ENCODE results near the gene BTF3L4.
"Not testable (repeated sequence)": the region's sequence is repeated elsewhere in the genome, so short reads cannot be mapped to it uniquely, and the experiment has no call there.

Gene BTF3L4

DNA sequence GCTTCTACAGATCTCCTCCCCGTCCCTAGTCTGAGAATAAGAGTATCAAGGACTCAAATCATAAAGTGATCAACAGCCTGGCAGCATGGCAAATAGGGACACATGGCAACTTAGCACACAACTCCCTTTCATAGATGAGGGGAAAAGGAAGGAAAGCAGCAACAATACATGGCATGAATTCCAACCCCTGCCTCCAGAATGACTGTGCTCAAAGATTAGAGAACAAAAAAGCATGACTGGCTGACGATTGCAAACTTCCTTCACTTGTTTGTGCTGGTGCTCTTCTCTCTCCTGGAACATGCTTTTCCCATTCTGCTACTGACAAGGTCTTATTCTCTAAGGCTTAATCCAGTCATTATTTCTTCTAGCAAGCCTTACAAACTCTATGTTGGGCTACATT is 34.0 kb upstream of the BTF3L4 start:
- Histone ChIP-seq H3K27ac (ENCODE audit: low read depth, low read length) (no peak overlapping the region), H3K9ac (ENCODE audit: low read length) (no peak overlapping the region), H2AFZ (ENCODE audit: low read depth, low read length, severe bottlenecking) (no peak overlapping the region), H3K27me3 (ENCODE audit: low read length) (no peaks in the 10 kb centered on the region), H3K36me3 (ENCODE audit: low read length) (peaks cover 7% of the 10 kb centered on the region; the same call in 1 of the 2 replicates), H3F3A (ENCODE audit: insufficient read depth) (no peaks in the 10 kb centered on the region), H3K9me2 (replicated peaks; ENCODE audit: insufficient read depth, low read length) (no peaks in the 10 kb centered on the region), H3K4me3 (ENCODE audit: insufficient read depth, low read length, poor library complexity, severe bottlenecking) (no peak overlapping the region), H4K20me1 (ENCODE audit: low read depth, low read length) (no peaks in the 10 kb centered on the region), H3K4me2 (ENCODE audit: low read depth, low read length, poor library complexity, severe bottlenecking) (no peak overlapping the region), H3K9me3 (ENCODE audit: insufficient read depth, low read length) (no peaks in the 10 kb centered on the region), H3K79me2 (ENCODE audit: insufficient read depth, low read length) (no peaks in the 10 kb centered on the region)
- TF ChIP-seq EZH2phosphoT487 (conservative IDR thresholded peaks at IDR 0.05; ENCODE audit: low read length) = no peak
- TF ChIP-seq, protein P1, sequence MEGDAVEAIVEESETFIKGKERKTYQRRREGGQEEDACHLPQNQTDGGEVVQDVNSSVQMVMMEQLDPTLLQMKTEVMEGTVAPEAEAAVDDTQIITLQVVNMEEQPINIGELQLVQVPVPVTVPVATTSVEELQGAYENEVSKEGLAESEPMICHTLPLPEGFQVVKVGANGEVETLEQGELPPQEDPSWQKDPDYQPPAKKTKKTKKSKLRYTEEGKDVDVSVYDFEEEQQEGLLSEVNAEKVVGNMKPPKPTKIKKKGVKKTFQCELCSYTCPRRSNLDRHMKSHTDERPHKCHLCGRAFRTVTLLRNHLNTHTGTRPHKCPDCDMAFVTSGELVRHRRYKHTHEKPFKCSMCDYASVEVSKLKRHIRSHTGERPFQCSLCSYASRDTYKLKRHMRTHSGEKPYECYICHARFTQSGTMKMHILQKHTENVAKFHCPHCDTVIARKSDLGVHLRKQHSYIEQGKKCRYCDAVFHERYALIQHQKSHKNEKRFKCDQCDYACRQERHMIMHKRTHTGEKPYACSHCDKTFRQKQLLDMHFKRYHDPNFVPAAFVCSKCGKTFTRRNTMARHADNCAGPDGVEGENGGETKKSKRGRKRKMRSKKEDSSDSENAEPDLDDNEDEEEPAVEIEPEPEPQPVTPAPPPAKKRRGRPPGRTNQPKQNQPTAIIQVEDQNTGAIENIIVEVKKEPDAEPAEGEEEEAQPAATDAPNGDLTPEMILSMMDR (IDR thresholded peaks at IDR 0.05; ENCODE audit: insufficient read depth, low read length, poor library complexity, severe bottlenecking) = no peak

DNA sequence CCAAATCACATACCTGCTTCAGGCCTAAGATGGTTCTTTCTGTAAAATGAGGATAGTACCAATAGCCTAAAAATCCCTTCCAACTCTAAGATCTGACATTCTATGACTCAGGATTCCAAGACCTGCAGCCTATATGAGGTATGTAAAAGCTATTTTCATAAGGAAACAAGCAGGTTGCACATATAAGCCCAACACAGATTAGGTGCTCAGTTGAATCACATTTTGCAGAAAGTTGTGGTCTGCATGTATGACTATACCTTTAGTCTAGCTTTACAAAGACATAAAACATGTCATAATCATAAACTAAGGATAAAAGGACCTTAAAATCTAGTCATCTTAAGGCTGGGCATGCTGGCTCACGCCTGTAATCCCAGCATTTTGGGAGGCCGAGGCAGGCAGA is 29.8 kb upstream of the BTF3L4 start:
- H3K4me3 ChIP-seq (ENCODE audit: insufficient read depth, low read length, poor library complexity, severe bottlenecking) = no peak overlapping the region
- peaks cover 8% of the 10 kb centered on the region; the same call in 1 of the 2 replicates for H3K36me3 ChIP-seq (ENCODE audit: low read length)
- H4K20me1 ChIP-seq (ENCODE audit: low read depth, low read length) = peaks cover 6% of the 10 kb centered on the region; the same call in 1 of the 2 replicates
- H3K27ac ChIP-seq (ENCODE audit: low read depth, low read length) = no peak overlapping the region
- H3F3A ChIP-seq (ENCODE audit: insufficient read depth) = peaks cover 4% of the 10 kb centered on the region; the same call in 1 of the 2 replicates
- peaks cover 19% of the 10 kb centered on the region for H3K79me2 ChIP-seq (ENCODE audit: insufficient read depth, low read length)
- H3K9me2 ChIP-seq (replicated peaks; ENCODE audit: insufficient read depth, low read length) = no peaks in the 10 kb centered on the region
- no peaks in the 10 kb centered on the region for H3K9me3 ChIP-seq (ENCODE audit: insufficient read depth, low read length)
- no peaks in the 10 kb centered on the region for H3K27me3 ChIP-seq (ENCODE audit: low read length)
- H2AFZ ChIP-seq (ENCODE audit: low read depth, low read length, severe bottlenecking) = no peak overlapping the region
- no peak overlapping the region for H3K4me2 ChIP-seq (ENCODE audit: low read depth, low read length, poor library complexity, severe bottlenecking)
- H3K9ac ChIP-seq (ENCODE audit: low read length) = no peak overlapping the region
- TF ChIP-seq, protein P1 (IDR thresholded peaks at IDR 0.05; ENCODE audit: insufficient read depth, low read length, poor library complexity, severe bottlenecking) = no peak
- no peak for TF ChIP-seq EZH2phosphoT487 (conservative IDR thresholded peaks at IDR 0.05; ENCODE audit: low read length)

DNA sequence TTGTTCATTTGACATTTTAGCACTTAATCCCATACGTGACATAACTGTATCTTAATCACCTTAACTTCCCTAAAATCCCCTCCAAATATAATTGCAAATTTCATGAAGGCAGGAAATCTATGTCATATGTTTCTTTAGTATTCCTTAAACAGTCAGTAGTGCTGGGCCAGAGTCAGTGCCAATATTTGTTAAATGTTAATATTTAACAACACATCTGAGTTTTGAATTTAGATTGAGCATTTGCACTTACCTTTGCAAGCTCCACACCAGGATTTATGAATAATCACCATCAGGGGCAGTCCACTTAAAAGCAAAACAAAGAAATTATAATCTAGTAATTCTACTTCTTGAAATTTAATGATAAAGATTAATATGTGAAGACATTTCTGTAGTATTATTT is 27.8 kb upstream of the BTF3L4 start:
- peaks cover 40% of the 10 kb centered on the region for H3K79me2 ChIP-seq (ENCODE audit: insufficient read depth, low read length)
- no peaks in the 10 kb centered on the region for H3K9me2 ChIP-seq (replicated peaks; ENCODE audit: insufficient read depth, low read length)
- H3K9ac ChIP-seq (ENCODE audit: low read length) = no peak overlapping the region
- no peak overlapping the region for H2AFZ ChIP-seq (ENCODE audit: low read depth, low read length, severe bottlenecking)
- peaks cover 15% of the 10 kb centered on the region; the same call in 1 of the 2 replicates for H4K20me1 ChIP-seq (ENCODE audit: low read depth, low read length)
- TF ChIP-seq, protein P1 (IDR thresholded peaks at IDR 0.05; ENCODE audit: insufficient read depth, low read length, poor library complexity, severe bottlenecking) = no peak
- no peak for TF ChIP-seq EZH2phosphoT487 (conservative IDR thresholded peaks at IDR 0.05; ENCODE audit: low read length)
- peaks cover 12% of the 10 kb centered on the region; the same call in 1 of the 2 replicates for H3K36me3 ChIP-seq (ENCODE audit: low read length)
- no peak overlapping the region for H3K4me2 ChIP-seq (ENCODE audit: low read depth, low read length, poor library complexity, severe bottlenecking)
- H3K27me3 ChIP-seq (ENCODE audit: low read length) = no peaks in the 10 kb centered on the region
- no peak overlapping the region for H3K27ac ChIP-seq (ENCODE audit: low read depth, low read length)
- peaks cover 4% of the 10 kb centered on the region; the same call in 1 of the 2 replicates for H3F3A ChIP-seq (ENCODE audit: insufficient read depth)
- no peaks in the 10 kb centered on the region for H3K9me3 ChIP-seq (ENCODE audit: insufficient read depth, low read length)
- no peak overlapping the region for H3K4me3 ChIP-seq (ENCODE audit: insufficient read depth, low read length, poor library complexity, severe bottlenecking)

DNA sequence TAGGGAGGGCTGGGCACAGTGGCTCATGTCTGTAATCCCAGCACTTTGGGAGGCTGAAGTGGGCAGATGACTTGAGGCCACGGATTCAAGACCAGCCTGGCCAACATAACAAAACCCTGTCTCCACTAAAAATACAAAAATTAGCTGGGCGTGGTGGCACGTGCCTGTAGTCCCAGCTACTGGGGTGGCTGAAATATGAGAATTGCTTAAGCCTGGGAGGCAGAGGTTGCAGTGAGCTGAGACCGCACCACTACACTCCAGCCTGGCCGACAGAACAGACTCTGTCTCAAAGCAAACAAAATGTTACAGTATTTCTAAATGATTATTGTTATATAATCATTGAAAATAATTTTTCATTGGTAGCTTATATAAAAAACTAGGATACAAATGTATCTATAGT is 27.3 kb upstream of the BTF3L4 start:
- Histone ChIP-seq H4K20me1 (ENCODE audit: low read depth, low read length) (peaks cover 15% of the 10 kb centered on the region; the same call in 1 of the 2 replicates), H3K79me2 (ENCODE audit: insufficient read depth, low read length) (peaks cover 43% of the 10 kb centered on the region), H3K36me3 (ENCODE audit: low read length) (peaks cover 12% of the 10 kb centered on the region; the same call in 1 of the 2 replicates)
- H3K27ac ChIP-seq (ENCODE audit: low read depth, low read length); H3K4me3 ChIP-seq (ENCODE audit: insufficient read depth, low read length, poor library complexity, severe bottlenecking); H3K9me2 ChIP-seq (replicated peaks; ENCODE audit: insufficient read depth, low read length); H2AFZ ChIP-seq (ENCODE audit: low read depth, low read length, severe bottlenecking); H3K27me3 ChIP-seq (ENCODE audit: low read length); H3K9ac ChIP-seq (ENCODE audit: low read length); H3K9me3 ChIP-seq (ENCODE audit: insufficient read depth, low read length); H3F3A ChIP-seq (ENCODE audit: insufficient read depth); H3K4me2 ChIP-seq (ENCODE audit: low read depth, low read length, poor library complexity, severe bottlenecking): not testable (repeated sequence)
